Panc1 (cell line): ENCODE measurements around the gene GRK1. TPM values are rescaled to one million over a fixed set of nuclear protein-coding genes. Genes with fewer than 3 reads are reported as not detected.

ENCODE experiments used
- ATAC-seq: fragments of 200-7000 bp; cut with Tn5 transposase; 2 replicates; pipeline ENCODE4 v1.9.1; 2020; ENCODE audit warnings: mild to moderate bottlenecking, moderate library complexity
- BruUV-seq: library from RNA; stranded (reverse); fragments of 400-500 nt; replicated peaks from 2 replicates; lab custom pipeline; 2021; lab: Mats Ljungman, UMichigan
- CTCF ChIA-PET: fragments of 300-600 bp; sonication (Branson Sonifier 250); formaldehyde crosslinking; loops from one replicate; lab custom pipeline; 2022; ENCODE audit warnings: antibody characterized with exemption; lab: Charles Lee
- POLR2A ChIA-PET: fragments of 300-600 bp; sonication (Branson Sonifier 250); formaldehyde crosslinking; loops from one replicate; lab custom pipeline; 2022; ENCODE audit warnings: antibody characterized with exemption; lab: Charles Lee
- DNase-seq: peaks from one replicate; pipeline ENCODE4 v3.0.0-alpha.2; 2010; ENCODE audit warnings: low read depth, low spot score
- H3K27ac ChIP-seq: 2 replicates; pipeline ENCODE4 v1.5.1; 2011; ENCODE audit warnings: mild to moderate bottlenecking, low read length, inconsistent platforms
- H3K27me3 ChIP-seq: fragments of 200-500 bp; sonication (Bioruptor generic); 2 replicates; pipeline ENCODE4 v1.6.0; 2014; ENCODE audit warnings: low read length, inconsistent platforms; ENCODE audit not compliant: control insufficient read depth, insufficient read depth
- H3K36me3 ChIP-seq: fragments of 200-500 bp; sonication (Bioruptor generic); 2 replicates; pipeline ENCODE4 v1.5.1; 2014; ENCODE audit warnings: inconsistent platforms, mild to moderate bottlenecking, low read length, moderate library complexity; ENCODE audit not compliant: control insufficient read depth, insufficient read depth
- H3K4me1 ChIP-seq: 2 replicates; pipeline ENCODE4 v1.5.1; 2011; ENCODE audit warnings: inconsistent platforms, mild to moderate bottlenecking, low read length, moderate library complexity; ENCODE audit not compliant: control insufficient read depth, insufficient read depth
- H3K4me3 ChIP-seq, 2 experiments: 2 replicates each; pipeline ENCODE4 v1.5.1; 2011 to 2012; ENCODE audit warnings: low read depth in 2 of 2, low read length in 2 of 2, mild to moderate bottlenecking in 2 of 2, inconsistent platforms in 1 of 2, moderate library complexity in 1 of 2
- H3K9me3 ChIP-seq: fragments of 200-500 bp; sonication (Bioruptor generic); 2 replicates; pipeline ENCODE4 v1.5.1; 2014; ENCODE audit warnings: low read depth, mild to moderate bottlenecking, inconsistent platforms, low read length, moderate library complexity; ENCODE audit not compliant: control insufficient read depth, insufficient read depth
- POLR2AphosphoS5 ChIP-seq: IDR thresholded peaks from 2 replicates; pipeline ENCODE4 v1.6.1; 2012; ENCODE audit warnings: mild to moderate bottlenecking, low read depth, low read length, moderate library complexity
- SIN3A ChIP-seq: IDR thresholded peaks from 2 replicates; pipeline ENCODE4 v1.6.1; 2012; ENCODE audit warnings: low read depth, mild to moderate bottlenecking, low read length, moderate library complexity, borderline replicate concordance; ENCODE audit not compliant: insufficient read depth
- TCF7L2 ChIP-seq: IDR thresholded peaks from 2 replicates; pipeline ENCODE4 v1.6.1; 2011; ENCODE audit warnings: mild to moderate bottlenecking, low read depth, low read length, inconsistent platforms
- in situ Hi-C: cut with HindIII; loops from 2 replicates; pipeline ENCODE4 v1.10.0; 2016; ENCODE audit warnings: low sequenced_read_pairs, low pct_unique_long_range_greater_than_20kb
- intact Hi-C: fragments of 100-400 bp; cut with micrococcal nuclease; formaldehyde crosslinking; loops from one replicate; pipeline ENCODE4 v1.10.0; 2022; ENCODE audit not compliant: unreplicated experiment
- total RNA-seq: library from RNA; stranded (reverse); gene quantifications from one replicate; pipeline ENCODE4 v1.2.1, GENCODE V29; 2021; ENCODE audit not compliant: unreplicated experiment
- TF ChIP-seq, protein P1 (sequence below), 2 experiments: IDR thresholded peaks; 2 replicates each; pipeline ENCODE4 v1.6.1; 2011 to 2012; ENCODE audit warnings: low read depth in 2 of 2, control low read depth in 1 of 2, low read length in 1 of 2, mild to moderate bottlenecking in 1 of 2, moderate library complexity in 1 of 2; ENCODE audit not compliant: insufficient read depth in 1 of 2
- TF ChIP-seq, protein P2 (sequence below): fragments of 450-650 bp; IDR thresholded peaks from 2 replicates; pipeline ENCODE4 v1.5.1; 2017; ENCODE audit warnings: mild to moderate bottlenecking

The GRK1 gene
- total RNA-seq, 1 experiment from 2014 or later: 1.8 TPM

DNA sequence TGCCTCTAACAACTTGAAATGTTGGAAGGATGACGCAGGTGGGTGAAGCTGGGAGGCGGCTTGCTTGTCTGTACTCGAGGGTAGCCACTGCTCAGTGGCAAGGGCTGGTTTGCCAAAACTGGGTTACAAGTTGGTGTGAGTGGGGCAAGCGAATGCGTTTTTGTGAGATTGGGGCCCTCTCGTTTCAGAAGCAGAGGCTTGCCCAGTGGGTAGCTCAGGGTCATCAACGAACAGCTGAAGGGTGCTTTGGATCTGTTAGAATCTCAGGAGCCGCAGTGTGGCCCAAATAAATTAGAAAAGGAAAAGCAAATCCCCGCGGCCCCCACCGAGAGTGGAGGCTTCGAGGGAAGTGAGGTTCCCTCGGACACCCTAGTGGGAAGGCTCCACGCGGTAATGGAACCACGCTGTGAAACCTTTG, 16.3 kb upstream of the GRK1 start:
- intact Hi-C loops: no loop called here
- no peak overlapping the region for H3K27ac ChIP-seq
- H3K9me3 ChIP-seq: no peaks in the 10 kb centered on the region
- ChIA-PET CTCF (no interaction called here), POLR2A (no interaction called here)
- DNase-seq (no peak), ATAC-seq (no peak)
- peaks cover 10% of the 10 kb centered on the region for H3K4me1 ChIP-seq
- H3K36me3 ChIP-seq: no peaks in the 10 kb centered on the region
- TF ChIP-seq TCF7L2 (no peak), SIN3A (no peak), POLR2AphosphoS5 (no peak)
- TF ChIP-seq, protein P1, sequence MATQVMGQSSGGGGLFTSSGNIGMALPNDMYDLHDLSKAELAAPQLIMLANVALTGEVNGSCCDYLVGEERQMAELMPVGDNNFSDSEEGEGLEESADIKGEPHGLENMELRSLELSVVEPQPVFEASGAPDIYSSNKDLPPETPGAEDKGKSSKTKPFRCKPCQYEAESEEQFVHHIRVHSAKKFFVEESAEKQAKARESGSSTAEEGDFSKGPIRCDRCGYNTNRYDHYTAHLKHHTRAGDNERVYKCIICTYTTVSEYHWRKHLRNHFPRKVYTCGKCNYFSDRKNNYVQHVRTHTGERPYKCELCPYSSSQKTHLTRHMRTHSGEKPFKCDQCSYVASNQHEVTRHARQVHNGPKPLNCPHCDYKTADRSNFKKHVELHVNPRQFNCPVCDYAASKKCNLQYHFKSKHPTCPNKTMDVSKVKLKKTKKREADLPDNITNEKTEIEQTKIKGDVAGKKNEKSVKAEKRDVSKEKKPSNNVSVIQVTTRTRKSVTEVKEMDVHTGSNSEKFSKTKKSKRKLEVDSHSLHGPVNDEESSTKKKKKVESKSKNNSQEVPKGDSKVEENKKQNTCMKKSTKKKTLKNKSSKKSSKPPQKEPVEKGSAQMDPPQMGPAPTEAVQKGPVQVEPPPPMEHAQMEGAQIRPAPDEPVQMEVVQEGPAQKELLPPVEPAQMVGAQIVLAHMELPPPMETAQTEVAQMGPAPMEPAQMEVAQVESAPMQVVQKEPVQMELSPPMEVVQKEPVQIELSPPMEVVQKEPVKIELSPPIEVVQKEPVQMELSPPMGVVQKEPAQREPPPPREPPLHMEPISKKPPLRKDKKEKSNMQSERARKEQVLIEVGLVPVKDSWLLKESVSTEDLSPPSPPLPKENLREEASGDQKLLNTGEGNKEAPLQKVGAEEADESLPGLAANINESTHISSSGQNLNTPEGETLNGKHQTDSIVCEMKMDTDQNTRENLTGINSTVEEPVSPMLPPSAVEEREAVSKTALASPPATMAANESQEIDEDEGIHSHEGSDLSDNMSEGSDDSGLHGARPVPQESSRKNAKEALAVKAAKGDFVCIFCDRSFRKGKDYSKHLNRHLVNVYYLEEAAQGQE (IDR thresholded peaks at IDR 0.05; ENCODE audit: insufficient read depth in 1 of 2, low read depth in 2 of 2, low read length in 1 of 2): no peak
- TF ChIP-seq, protein P2, sequence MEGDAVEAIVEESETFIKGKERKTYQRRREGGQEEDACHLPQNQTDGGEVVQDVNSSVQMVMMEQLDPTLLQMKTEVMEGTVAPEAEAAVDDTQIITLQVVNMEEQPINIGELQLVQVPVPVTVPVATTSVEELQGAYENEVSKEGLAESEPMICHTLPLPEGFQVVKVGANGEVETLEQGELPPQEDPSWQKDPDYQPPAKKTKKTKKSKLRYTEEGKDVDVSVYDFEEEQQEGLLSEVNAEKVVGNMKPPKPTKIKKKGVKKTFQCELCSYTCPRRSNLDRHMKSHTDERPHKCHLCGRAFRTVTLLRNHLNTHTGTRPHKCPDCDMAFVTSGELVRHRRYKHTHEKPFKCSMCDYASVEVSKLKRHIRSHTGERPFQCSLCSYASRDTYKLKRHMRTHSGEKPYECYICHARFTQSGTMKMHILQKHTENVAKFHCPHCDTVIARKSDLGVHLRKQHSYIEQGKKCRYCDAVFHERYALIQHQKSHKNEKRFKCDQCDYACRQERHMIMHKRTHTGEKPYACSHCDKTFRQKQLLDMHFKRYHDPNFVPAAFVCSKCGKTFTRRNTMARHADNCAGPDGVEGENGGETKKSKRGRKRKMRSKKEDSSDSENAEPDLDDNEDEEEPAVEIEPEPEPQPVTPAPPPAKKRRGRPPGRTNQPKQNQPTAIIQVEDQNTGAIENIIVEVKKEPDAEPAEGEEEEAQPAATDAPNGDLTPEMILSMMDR: no peak
- in situ Hi-C loops: no loop called here
- no TSS peak for BruUV-seq
- no peaks in the 10 kb centered on the region for H3K27me3 ChIP-seq
- H3K4me3 ChIP-seq: no peak overlapping the region

DNA sequence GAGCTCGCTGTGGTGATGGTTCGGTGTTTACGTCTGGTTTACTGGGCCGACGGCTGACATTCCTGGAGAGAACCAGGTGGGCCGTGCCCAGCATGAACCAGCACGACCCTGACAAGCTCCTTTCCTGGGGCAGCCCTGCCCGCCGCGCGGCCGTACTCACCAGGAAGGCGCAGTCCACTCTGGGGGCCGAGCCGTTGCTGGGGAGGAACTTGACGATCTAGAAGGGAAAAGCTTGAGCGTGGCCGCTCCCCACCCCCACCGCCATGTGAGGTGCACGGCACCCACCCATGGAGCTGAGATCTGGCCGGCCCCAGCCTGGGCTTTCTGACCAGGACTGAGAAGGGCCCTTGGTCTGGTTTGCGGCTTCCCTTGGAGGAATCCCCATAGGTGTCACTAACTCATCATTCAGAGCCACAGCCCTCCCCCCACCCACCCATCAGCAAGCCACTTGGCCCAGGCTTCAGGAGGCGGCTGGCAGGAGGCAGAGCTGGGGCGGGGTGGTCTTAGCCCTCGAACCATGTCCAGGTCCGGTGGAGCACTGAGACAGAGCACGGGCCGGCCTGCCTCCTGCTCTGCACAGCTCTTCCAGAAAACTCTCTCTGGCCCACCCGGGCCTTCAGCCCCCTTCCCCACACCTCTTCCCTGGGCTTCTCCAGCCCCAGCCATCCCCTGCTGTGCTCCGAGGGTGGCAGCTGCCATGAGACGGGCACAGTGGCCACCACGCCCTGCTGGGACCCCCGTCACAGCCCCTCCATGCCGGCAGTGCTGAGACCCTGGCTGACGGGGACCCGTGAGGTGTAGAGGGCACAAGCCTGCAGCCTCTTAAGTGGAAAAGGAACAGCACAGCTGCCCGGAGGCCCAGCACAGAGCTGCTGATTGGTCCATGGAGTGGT, 15.3 kb upstream of the GRK1 start:
- CTCF ChIA-PET: no interaction called here

More for the DNA sequence above, 15.3 kb upstream of the GRK1 start:
- H3K36me3 ChIP-seq: no peaks in the 10 kb centered on the region
- no peak overlapping the region for H3K4me3 ChIP-seq
- ATAC-seq: no peak
- peaks cover 7% of the 10 kb centered on the region for H3K4me1 ChIP-seq
- intact Hi-C loops: no loop called here
- H3K27ac ChIP-seq: no peak overlapping the region
- H3K27me3 ChIP-seq: no peaks in the 10 kb centered on the region
- POLR2A ChIA-PET: no interaction called here
- BruUV-seq: no TSS peak
- H3K9me3 ChIP-seq: no peaks in the 10 kb centered on the region
- TF ChIP-seq TCF7L2: no peak
- TF ChIP-seq, protein P2: no peak
- TF ChIP-seq, protein P1 (IDR thresholded peaks at IDR 0.05; ENCODE audit: insufficient read depth in 1 of 2, low read depth in 2 of 2, low read length in 1 of 2): no peak
- TF ChIP-seq SIN3A: no peak
- TF ChIP-seq POLR2AphosphoS5: no peak
- DNase-seq: no peak
- in situ Hi-C loops: no loop called here
